ENCODE measurements around the gene ABCA9.

DNA sequence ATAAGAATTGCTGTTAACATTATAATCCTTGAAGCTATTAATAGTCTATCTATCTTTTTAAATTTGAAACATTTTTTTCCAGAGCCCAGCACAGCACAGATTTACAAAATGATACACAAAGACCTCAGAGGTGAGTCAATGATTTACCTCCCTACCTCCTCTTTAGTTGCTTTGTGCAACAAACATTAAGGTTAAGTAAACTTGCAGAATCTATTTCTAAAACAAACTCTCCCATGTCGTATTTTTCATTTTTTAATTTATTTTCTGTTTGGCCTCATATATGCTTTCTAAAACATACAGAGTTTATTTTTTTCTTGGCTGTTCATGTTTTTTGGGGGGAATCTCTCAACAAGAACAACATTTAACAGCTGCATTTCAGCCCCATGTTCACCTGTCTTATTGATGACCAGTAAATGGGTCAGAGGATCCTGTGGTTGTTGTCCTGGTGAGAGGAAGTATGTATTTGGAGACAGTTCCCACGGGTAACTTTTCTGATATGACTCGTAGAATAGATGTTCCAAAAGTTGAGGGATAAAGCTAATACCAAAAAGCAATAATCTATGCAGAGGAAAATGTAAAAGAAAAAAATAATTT is 42.6 kb downstream of the ABCA9 start:
- TF ChIP-seq, protein P1, sequence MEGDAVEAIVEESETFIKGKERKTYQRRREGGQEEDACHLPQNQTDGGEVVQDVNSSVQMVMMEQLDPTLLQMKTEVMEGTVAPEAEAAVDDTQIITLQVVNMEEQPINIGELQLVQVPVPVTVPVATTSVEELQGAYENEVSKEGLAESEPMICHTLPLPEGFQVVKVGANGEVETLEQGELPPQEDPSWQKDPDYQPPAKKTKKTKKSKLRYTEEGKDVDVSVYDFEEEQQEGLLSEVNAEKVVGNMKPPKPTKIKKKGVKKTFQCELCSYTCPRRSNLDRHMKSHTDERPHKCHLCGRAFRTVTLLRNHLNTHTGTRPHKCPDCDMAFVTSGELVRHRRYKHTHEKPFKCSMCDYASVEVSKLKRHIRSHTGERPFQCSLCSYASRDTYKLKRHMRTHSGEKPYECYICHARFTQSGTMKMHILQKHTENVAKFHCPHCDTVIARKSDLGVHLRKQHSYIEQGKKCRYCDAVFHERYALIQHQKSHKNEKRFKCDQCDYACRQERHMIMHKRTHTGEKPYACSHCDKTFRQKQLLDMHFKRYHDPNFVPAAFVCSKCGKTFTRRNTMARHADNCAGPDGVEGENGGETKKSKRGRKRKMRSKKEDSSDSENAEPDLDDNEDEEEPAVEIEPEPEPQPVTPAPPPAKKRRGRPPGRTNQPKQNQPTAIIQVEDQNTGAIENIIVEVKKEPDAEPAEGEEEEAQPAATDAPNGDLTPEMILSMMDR (IDR thresholded peaks at IDR 0.05; ENCODE audit: borderline replicate concordance, extremely low read depth, low read length, poor library complexity, severe bottlenecking), result no peak
- TF ChIP-seq EZH2 (IDR thresholded peaks at IDR 0.05; ENCODE audit: borderline replicate concordance, low read depth, low read length, severe bottlenecking), result no peak

Data from DND-41 (cell line).